Measurements from ENCODE around the gene TCIRG1.

GRCh38 chr11:68050371-68050841 is 11.6 kb downstream of the TCIRG1 start:
- TF ChIP-seq, protein P1, sequence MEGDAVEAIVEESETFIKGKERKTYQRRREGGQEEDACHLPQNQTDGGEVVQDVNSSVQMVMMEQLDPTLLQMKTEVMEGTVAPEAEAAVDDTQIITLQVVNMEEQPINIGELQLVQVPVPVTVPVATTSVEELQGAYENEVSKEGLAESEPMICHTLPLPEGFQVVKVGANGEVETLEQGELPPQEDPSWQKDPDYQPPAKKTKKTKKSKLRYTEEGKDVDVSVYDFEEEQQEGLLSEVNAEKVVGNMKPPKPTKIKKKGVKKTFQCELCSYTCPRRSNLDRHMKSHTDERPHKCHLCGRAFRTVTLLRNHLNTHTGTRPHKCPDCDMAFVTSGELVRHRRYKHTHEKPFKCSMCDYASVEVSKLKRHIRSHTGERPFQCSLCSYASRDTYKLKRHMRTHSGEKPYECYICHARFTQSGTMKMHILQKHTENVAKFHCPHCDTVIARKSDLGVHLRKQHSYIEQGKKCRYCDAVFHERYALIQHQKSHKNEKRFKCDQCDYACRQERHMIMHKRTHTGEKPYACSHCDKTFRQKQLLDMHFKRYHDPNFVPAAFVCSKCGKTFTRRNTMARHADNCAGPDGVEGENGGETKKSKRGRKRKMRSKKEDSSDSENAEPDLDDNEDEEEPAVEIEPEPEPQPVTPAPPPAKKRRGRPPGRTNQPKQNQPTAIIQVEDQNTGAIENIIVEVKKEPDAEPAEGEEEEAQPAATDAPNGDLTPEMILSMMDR (IDR thresholded peaks at IDR 0.05) = no peak
- no peak for TF ChIP-seq POLR2A (IDR thresholded peaks at IDR 0.05)

All from lower leg skin (tissue), 3 donors.